ENCODE results near the gene PTPRJ.

GRCh38 chr11:48103621-48104567 lies 123.5 kb downstream of the PTPRJ start:
- no peak for TF ChIP-seq CTCF (IDR thresholded peaks at IDR 0.05)
- no peak for TF ChIP-seq POLR2A (IDR thresholded peaks at IDR 0.05)

Data from right lobe of liver (tissue), 4 donors.